DMS79 (cell line): Measurements from ENCODE around the gene ISLR.
A peak's percentile ranks its signal among the peaks of the same experiment; 100 is the strongest.

ENCODE experiments used
- DNase-seq: peaks from one replicate; lab custom pipeline; 2025; lab: John Stamatoyannopoulos, UW

The ISLR gene

DNA sequence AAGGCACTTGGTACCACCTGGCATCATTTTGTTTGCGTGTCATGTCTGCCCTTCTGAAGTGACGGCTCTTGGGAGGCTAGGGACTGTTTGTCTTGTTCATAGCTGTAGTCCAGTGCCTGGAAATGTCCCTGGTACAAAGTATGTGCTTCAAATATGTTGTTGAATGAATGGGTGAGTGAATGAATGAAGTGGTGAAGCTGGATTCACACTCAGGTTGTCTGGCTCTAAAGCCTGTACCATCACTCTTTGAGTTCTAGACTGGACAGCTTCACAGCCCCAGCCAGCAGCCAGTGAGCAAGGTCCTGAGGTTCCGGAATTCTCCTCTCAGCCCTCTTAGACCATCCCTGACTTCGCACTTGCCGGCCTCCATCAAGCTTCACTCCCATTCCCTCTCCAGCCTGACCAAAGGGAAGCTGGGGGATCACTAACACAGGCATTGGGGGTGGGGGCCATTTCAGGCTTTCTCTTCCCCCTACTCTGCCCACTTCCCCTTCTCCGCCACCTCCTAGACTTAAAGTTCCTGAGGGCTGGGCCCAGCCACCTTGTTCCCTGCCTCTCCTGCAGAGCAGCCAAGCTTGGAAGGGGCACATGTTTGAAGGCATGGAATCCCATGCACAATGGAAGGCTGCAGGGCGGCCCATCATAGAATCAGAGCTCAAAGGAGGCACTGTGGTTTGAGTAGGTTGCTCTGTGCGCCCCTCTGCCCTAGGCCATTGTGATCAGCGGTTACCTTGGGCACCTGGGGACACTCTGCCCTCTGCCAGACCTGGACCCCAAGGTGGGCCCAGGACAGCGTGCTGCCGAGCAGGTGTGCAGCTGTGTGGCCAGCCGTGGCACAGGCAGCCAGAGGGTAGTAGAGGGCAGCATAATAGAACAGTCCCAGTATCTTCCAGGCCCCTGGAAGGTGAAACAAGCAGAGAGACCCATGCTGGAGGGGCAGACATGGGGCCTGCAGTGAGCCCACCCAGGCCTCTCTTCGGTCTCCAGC, 21.4 kb downstream of the ISLR start:
- DNase-seq, result no peak

DNA sequence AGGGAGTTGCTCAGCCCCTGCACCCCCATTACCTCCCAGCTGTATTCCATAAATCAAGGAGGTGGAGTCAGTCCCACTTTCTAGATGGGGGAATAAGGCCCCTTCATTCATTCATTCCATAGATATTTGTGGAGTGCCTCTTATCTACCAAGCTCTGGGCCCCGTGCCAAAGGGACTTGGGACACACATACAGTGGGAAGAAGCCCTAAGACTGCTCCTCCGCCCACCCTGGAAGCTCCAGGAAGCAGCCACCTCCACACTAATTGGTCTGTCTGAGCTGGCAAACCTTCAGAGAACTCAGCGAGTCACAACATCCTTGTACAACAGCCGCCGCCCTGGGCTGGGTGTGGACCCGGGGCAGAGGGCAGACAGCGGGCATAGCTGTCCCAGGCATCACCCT, 22.7 kb downstream of the ISLR start:
- DNase-seq, result no peak

DNA sequence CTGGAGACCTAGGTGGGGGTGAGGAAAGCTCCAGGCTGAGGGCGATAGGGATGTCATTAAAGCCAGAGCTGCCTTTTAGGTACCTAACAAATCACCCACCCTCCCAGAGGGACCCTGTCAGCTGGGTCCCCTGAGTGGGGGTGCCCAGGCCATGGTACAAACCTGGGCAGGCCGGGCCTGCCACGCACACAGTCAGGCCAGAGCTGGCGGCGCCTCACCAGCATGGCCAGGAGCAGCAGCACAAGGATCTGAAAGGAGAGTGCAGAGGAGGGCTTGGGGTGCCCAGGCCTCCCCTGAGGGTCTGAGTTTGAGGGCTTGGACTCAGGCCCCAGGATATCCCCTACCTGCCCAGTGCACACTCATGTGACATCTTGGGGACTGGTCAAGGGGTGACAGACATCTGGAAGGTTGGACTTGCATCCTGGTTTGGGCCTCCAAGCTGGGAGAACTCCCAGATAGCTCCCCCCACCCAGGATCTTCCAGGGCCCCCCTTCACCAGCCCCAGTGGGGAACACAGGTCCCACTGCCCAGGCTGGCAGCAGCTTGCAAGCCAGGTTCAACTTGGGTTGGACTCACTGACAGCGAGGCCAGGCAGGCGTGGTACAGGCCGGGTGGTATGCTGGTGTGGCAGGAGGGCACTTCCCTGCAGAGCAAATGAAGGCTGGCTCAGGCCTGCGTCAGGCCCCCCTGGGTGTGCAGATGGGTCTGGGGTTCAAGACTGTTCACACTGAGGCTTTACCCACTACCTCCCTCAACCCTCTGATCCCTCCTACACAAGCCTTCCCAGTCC, 23.9 kb downstream of the ISLR start:
- no peak for DNase-seq

DNA sequence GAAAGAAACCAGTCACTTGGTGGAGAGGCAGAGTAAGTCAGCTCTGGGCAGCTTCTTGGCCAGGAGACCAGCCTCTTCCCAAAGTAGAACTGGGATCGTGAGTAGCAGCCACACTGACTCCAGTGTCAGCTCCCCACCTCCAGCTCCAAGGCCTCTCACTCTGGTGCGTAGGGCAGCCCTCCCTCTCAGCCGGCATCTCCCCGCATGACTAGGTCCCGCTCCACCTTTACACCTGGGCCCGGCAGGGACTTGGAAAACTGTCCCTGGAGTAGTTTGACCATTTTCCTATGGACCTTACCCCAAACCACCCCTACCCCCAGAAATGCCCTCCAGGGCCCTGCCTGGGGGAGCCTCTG, 25.8 kb downstream of the ISLR start:
- no peak for DNase-seq

DNA sequence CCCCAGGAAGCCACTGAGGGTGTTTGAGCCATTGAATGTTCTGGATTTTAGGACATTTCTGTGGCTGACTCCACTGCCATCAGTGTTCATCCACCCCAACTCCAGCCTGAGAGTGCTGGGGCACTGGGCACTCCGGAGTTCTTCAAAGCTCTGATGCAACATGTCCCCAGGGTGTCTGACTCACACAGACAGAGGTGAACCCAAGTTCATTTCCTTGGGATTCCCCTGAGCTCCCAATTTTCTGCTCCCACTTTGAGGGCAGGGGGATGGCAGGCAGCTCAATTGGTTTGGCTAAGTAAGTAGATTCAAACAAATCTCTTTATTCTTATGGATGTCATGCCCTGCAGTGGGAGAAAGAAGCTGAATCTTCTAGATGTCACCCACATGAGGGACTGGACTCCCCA, 26.9 kb downstream of the ISLR start:
- no peak for DNase-seq

DNA sequence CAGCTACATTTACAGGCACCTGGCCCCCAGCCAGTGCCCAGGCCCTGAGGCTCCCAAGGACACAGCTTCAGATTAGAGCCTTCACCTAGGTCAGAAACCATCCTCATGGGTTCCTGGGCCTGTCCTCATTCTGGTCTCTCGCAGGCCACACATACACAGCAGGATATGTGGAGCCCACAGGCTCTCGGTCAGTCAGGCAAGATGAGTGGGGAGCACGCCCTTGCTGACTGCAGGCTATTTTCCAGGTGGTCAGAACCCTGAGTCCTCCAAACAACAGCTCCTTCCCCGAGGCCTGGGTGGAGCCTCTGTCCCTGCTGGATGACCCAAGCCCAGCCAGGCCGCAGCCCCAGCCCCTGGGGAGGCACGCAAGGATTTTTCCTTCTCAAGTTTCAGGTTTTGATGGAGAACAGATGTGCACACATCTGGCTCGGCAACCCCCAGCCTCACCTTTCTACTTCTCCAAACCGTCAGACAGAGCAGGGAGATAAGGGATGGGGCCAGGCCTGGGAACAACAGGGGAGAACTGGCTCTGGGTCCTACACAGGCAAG, 27.4 kb downstream of the ISLR start:
- no peak for DNase-seq

DNA sequence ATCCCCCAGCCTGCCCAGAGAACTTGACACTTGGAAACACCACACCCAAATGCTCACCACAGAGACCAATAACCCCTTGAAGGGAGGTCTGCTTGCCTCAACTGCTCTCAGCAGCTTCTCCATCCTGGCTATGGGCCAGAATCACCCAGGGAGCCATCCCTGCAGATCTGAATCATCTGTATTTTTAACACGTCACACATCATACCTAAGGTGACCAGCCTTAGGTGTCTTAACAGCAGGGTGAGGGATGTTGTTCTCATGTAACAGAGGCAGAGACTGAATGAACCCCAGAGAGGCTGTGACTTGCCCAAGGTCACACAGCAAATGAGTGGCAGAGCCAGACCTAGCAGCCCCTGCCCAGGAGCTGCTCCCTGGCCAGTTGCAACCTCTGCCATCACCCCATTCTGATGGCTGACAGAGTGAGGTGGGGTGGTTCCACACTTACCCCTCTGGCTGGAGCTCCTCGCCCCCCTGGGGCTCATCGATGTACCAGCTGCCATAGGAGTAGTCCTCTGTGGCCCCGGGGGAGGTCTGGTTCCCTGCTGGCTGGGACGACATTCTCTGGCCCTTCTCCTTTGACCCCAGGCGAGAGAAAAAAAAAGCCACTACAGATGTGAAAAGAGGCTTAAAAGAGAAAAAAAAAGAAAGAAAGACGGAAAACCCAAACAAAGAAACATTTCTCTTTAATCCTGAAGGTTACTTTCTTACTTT, 28.4 kb downstream of the ISLR start:
- no peak for DNase-seq

DNA sequence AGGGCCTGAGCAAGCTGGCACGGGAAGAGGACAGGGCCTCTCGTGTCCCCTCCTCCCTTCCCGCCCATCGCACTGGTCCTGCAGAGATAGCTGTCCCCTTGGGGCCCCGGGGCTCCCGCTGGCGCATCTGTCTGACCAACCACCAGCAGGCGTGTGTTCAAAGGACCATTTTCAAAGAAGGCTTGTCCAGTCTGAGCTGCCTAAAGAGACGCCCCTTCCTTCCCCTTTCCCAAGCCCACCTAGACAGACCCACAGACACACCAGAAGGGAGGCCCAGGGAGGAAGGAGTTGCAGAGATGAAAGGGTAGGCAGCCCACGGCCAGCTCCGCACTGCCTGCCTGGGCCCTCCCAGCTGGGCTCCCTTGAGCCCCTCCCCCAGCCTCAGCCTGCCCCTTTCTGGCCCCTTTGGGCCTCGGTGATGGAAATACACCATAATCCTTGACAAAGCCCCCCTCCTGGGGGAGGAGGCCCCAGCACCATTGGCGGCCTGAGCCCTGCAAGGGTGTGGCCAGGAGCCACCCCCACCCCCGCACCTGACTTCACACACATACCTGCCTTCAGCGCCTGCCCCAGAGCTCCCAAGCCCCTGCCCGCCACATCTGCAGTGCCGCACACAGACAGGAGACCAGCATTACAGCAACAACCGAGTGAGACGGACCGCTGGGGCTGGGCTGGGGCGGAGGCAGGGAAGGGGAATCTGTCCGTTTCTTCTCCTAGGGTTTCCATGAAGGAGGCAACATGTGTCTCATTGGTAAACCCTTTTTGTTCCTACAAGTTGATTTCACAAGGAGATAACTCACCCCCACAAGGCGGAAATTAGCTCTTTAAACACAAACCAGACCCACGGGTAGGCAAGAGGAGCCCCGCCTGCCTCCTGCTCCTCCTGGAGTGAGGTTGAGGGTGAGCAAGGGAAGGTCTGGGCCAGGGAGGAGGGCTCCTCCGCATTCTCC, 29.2 kb downstream of the ISLR start, which contains the start of gene STRA6:
TSS of gene STRA6 (minus strand) at position 336 of the 950 bp plus-strand sequence. CDS start 520 bp downstream, outside the sequence.
- DNase-seq, result peak; percentile 63

DNA sequence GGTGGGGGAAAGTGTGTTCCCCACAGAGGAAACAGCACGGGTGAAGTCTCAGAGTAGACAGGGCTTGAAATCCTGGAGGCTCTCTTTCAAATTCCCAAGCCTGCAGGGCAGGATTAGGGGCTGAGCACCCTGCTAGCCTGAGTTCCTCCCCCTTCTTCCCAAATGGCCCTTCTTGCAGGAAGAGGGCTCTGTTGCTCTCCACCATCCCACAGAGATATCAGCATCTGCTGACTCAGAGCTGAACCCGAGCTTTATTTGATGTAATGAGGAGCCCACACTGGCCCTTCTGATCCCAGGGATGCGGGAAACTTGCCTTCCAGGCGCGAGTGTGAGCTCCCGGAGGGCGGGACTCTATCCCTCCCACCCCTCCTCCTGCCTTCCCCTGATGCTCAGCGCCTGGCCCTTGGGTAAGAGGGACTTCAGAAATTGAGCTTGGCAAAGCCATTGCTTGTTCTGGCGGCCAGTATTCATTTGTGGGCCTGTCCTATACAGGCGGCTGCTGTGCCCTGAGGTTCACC, 30.5 kb downstream of the ISLR start:
- DNase-seq, result peak; percentile 60

DNA sequence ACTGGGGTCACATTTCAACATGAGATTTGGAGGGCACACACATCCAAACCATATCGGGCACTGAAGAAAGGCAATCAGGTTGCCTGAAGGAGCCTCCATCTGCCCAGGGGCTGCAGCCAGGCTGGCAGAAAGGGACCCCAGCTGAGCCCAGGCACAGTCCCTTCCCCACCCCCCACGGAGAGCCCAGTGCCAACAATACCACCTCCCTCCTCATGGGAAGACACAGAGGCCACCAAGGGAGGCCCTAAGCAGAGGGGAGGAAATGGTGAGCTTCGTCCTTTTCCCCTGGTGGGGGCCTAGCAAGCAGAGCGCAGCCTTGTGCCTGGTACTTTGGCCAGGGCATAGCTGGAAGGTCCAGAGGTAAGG, 32.1 kb downstream of the ISLR start:
- DNase-seq, result no peak

DNA sequence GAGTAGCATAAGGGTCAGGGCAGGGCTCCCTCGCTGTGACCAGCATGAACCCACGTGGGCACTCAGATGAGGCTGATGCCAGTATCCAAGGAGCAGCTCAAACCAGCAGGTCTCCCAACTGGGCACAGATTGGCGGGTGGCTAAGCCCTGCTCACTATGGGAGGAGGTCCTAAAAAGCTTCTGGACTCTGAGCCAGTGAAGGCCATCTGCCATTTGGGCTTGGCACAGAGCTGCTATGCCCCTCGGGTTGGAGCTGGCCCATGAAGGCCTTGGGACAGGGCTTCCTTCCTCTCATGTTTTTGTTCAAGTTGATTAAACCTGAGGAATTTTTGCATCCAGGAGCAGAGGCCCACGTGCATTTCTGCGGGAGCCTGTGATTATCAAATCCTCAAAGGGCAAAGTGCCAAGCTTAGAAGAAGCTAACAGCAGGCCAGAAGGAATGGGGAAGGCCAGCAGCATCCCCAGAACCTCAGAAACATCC, 33.3 kb downstream of the ISLR start:
- DNase-seq, result no peak

DNA sequence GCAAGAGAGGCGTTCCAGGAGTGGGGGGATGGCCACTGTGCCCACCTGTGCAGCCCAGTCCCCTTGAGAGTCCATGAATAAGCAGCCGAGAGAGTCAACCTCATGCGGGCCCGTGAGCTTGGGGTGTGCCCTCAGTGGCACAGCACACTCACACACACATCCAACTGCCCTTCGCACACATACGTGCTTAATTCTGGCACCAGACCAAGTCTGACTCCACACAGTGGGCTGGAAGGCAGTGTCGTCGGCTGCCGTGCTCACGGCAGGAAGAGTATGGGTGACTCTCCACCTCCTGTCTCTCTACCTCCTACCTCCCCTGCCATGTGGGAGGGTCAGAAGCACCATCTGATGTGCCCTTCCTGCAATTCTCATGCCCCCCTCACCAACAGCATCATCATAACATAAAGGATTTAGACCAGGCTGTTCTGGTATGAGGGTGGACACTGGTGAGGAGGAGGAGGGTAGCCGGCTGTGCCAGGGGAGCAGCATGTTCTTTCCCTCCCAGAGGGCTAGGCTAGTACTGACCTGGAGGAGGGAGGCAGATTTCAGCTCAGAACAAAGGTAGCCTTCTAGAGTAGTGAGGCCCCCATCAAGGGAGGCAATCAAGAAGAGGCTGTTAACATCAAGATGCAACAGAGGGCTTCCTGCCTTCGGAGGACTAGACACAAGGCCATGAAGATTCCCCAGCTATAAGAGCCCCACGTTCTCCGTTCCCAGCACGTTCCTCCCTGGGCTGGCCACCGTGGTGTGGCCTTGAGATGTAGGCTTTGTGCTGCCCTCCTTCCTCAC, 34.3 kb downstream of the ISLR start:
- DNase-seq, result no peak

DNA sequence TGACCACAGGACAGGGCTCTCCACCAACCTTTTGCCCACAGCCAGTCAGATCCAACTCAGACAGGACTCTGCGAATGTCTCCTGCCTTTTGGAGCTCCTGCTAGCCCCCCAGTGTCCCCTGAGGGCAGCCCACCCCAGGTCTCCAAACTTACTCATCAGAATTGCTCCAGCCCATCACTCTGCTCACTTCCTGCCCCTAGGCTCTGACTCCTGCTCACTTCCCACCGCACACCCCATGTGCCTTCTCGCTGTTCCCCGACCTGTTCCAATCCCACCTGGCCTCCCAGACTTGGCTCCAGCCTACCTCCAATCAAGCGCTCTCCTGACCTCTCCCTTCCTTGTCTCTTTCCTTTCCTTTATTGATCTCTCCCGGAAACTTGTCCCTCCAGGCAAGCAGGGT, 35.0 kb downstream of the ISLR start:
- DNase-seq, result no peak

DNA sequence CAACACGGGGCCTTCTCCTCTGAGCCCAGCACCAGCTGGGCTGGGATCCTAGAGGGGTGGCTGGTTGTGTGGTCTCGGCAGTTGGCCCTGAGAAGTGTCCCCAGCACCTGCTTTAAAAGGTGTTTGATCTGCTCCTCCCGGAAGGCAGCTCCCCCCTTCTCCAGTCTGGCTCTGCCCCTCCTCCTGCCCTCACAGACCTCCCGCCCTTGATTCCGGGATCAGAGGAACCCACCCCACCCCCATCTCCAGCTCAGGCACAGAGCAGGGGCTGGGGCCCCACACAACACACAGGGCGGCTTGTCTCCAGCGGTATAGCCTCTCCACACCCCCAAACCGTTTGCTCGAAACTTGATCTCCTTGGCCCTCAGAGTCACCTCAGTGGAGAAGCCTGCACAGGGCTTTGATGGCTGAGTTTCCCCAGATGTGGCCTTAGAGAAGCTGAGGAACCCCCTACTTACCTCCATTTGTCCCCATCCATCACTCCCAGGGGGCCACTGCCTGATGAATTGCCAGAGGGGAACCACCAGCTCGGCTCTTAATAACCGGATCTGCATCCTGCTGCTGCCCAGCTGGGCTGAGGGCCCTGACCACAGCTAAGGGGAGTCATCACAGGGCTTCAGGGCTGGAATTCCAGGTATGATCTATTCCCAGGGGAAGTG, 35.5 kb downstream of the ISLR start:
- DNase-seq, result no peak

DNA sequence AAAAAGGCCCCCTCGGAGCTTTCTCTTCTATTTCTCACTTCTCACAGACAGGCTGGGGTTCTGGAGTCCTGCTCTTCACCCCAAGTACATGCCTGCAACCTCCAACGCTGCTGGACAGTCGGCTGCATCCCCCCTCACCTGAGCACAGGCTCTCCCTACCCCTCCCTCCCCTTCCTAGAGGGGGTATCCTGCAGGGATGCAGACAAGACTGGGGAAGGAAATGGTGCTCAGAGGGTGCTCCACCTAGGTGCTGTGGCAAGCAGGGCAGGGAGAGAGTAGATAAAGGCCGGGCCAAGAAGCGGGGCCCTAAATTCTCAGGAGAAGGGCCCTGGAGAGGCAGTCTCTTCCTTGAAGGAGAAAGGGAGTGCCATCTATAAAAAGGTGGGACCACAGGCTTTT, 36.0 kb downstream of the ISLR start:
- no peak for DNase-seq

DNA sequence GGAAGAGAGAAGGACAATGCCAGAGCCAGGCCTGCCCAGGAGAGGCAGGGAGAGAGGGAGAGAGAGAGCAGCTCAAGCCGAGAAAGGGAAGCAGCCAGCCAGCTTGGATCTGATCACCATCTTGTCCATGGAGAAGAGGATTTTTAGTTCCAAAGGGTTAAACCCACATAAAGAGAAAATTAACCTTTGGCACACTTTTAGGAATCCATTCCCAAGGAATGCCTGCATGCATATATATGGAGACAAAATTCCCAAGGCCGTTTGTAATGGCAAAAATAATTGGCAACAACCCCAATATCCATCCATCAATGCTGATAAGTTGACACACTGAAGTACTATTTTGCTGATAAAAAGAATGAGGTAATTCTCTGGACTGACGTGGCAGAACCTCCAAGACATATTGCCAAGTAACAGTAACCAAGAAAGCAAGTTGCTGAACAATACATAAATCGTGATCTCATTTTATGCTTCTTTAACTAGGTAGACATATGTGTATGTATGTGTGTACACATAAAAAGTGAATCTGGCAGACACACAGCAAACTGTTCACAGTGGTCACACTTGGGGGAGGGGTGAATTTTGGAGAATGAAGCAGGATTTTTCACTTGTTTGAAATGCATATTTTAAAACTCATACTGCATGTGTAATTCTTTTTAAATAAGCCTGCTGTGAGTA, 36.6 kb downstream of the ISLR start:
- DNase-seq, result no peak

DNA sequence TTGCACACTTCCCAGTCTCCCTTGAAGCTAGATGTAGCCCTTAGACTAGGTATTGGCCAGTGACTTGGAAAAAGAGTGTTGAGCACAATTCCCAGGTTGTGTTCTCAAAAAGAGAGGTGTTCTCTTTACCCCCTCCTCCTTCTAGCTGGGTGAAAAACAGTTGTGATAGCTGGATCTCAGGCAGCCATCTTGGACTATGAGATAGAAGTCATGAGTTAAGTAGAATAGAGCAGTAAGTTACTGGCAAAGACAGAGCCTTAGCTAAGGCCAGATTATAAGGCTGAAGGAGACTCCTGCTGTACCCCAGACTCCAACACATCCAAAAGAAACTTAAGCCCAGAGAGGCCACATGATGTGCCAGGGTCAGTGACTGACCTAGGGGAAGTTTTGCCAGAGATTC, 37.2 kb downstream of the ISLR start:
- no peak for DNase-seq

DNA sequence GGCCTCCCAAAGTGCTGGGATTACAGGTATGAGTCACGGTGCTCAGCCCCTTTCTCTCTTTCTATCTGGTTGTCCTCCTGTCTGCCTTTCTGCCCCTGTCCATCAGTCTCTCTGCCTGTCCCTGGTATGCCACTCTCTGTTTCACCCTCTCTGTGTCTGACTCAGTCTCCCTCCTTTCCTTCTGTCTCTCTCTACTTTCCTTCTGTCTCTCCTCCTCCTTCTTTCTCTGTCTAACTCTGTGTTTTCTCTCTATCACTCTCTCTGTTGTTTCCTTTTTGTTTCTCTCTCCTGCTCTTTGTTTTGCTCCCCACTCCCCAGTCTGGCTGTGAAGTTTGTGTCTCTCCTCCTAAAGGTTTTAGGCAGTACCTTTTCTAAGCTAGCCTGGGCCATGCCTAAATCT, 38.1 kb downstream of the ISLR start:
- DNase-seq, result no peak

DNA sequence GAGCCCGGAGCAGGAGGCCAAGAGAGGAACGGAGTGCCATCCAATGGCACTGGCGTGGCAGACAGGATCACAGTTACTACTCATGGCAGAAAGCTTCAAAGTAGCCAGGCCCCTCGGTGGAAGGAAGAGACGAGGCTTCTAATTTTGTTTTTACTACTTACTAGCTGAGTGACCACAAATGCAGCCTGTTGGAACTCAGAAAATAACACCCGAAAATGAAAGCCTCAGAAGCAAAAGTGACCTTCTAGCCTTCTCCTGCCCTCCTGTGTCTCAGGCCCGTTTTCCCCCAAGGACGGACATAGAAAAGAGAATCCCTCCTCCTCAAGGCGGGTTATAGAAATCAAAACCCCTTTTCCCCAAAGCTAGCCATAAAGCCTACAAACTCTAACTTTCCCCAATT, 39.0 kb downstream of the ISLR start:
- DNase-seq, result no peak
